HFF-Myc (cell line): ENCODE data around the gene LRRC42.
A peak's percentile ranks its signal among the peaks of the same experiment; 100 is the strongest.
"Not testable (repeated sequence)": the region's sequence is repeated elsewhere in the genome, so short reads cannot be mapped to it uniquely, and the experiment has no call there.

Experiments
- DNase-seq: peaks from one replicate; pipeline ENCODE4 v3.0.0-alpha.2; 2011; ENCODE audit warnings: low read depth; ENCODE audit errors: extremely low read depth
- H3K4me3 ChIP-seq: replicated peaks from 2 replicates; pipeline ENCODE4 v1.5.1; 2011; ENCODE audit warnings: low read depth, mild to moderate bottlenecking, control low read depth, low read length
- TF ChIP-seq, protein P1 (sequence below): IDR thresholded peaks from 2 replicates; pipeline ENCODE4 v1.5.1; 2012; ENCODE audit warnings: mild to moderate bottlenecking, low read depth, low read length, control low read depth; ENCODE audit errors: missing control alignments

Gene LRRC42

DNA sequence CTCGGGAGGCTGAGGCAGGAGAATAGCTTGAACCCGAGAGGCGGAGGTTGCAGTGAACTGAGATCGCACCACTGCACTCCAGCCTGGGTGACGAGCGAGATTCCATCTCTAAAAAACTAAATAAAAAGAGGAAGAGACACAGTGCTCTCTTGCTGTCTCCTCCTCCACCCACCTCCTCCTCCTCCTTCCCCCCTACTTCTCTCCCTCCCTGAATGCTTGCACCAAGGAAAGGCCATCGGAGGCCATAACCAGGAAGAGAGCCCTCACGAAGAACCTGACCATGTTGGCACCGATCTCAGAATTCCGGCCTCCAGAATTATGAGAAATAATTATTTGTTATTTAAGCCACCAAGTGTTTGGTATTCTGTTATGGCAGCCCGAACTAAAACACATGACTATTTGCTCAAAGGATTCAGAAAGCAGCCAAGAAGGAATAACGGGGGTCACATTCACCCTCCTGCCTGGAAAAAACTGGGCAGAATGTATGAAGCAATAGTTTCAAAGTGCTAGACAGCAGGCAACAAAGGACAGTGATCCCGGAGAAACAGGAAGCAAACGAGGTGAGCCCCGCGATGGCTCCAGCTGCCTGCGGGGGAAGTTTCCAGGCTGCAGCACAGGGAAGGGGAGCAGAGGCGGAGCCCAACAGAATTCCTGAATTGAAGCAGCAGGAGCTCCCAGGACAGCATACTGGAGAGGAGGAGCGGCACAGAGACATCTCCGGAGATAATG lies 36.0 kb downstream of the LRRC42 start:
- DNase-seq = peak; percentile 35
- TF ChIP-seq, protein P1, sequence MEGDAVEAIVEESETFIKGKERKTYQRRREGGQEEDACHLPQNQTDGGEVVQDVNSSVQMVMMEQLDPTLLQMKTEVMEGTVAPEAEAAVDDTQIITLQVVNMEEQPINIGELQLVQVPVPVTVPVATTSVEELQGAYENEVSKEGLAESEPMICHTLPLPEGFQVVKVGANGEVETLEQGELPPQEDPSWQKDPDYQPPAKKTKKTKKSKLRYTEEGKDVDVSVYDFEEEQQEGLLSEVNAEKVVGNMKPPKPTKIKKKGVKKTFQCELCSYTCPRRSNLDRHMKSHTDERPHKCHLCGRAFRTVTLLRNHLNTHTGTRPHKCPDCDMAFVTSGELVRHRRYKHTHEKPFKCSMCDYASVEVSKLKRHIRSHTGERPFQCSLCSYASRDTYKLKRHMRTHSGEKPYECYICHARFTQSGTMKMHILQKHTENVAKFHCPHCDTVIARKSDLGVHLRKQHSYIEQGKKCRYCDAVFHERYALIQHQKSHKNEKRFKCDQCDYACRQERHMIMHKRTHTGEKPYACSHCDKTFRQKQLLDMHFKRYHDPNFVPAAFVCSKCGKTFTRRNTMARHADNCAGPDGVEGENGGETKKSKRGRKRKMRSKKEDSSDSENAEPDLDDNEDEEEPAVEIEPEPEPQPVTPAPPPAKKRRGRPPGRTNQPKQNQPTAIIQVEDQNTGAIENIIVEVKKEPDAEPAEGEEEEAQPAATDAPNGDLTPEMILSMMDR = no peak
- H3K4me3 ChIP-seq = peak overlapping the region; percentile 25

DNA sequence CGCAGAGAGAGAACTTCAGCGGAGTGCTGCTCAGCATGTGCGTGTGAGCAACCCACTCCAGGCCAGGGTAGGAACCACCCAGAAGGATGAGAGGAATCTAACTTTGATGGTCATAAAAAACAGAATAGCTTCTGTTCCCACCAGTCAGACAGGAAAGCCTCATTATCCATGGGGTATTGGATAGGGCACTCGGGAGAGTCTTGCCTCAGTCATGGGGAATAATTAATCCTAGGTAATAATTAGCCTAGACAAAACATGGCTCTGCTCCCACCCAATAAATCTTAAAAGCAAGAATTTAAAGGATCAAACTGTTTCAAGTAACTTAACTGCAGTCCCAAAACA lies 36.6 kb downstream of the LRRC42 start:
- no peak for DNase-seq
- TF ChIP-seq, protein P1 = no peak
- H3K4me3 ChIP-seq = peak overlapping the region; percentile 25

DNA sequence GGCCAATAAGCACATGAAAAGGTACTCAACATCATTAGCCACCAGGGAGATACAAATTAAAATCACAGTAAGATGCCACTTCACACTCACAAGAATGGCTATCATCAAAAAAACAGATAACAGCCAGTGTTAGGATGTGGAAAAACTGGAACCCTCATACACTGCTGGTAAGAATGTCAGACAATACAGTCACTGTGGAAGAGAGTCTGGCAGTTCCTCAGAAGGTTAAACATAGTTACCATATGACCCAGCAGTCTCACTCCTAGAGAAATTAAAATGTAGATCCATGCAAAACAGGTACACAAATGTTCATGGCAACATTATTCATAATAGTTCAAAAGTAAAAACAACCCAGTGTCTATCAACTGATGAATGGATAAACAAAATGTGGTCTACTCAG lies 38.6 kb downstream of the LRRC42 start:
- H3K4me3 ChIP-seq = no peak overlapping the region
- TF ChIP-seq, protein P1 = no peak
- no peak for DNase-seq

DNA sequence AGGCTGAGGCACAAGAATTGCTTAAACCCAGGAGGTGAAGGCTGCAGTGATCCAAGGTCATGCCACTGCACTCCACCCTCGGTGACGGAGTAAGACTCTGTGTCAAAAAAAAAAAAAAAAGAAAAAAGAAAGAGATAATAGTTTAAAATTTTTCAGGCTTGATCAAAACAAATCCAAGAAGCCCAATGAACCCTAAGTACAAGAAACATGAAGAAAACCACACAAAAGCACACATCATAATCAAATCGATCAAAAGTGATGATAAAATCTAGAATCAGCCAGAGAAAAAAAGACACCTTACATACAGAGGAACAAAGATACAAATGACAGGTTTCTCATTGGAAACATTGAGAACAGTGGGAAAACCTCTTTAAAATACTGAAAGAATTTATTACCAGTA lies 40.3 kb downstream of the LRRC42 start:
- H3K4me3 ChIP-seq = no peak overlapping the region
- no peak for DNase-seq
- TF ChIP-seq, protein P1 = no peak

DNA sequence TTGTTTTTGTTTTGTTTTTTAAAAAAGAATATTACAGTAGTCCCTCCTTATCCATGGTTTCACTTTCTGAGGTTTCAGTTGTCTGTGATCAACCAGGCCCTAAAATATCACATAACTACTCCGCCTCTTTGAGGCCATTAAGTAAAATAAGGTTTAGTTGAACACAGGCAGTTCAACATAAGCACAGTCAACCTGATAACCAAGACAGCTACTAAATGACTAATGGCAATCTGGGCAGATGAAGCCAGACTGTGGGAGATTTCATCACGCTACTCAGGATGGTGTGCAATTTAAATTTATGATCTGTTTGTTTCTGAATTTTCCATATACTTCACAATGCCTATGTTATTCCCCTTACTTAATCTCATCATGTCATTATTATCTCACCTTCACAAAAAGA lies 41.7 kb downstream of the LRRC42 start:
- H3K4me3 ChIP-seq = no peak overlapping the region
- TF ChIP-seq, protein P1 = no peak
- DNase-seq = no peak

DNA sequence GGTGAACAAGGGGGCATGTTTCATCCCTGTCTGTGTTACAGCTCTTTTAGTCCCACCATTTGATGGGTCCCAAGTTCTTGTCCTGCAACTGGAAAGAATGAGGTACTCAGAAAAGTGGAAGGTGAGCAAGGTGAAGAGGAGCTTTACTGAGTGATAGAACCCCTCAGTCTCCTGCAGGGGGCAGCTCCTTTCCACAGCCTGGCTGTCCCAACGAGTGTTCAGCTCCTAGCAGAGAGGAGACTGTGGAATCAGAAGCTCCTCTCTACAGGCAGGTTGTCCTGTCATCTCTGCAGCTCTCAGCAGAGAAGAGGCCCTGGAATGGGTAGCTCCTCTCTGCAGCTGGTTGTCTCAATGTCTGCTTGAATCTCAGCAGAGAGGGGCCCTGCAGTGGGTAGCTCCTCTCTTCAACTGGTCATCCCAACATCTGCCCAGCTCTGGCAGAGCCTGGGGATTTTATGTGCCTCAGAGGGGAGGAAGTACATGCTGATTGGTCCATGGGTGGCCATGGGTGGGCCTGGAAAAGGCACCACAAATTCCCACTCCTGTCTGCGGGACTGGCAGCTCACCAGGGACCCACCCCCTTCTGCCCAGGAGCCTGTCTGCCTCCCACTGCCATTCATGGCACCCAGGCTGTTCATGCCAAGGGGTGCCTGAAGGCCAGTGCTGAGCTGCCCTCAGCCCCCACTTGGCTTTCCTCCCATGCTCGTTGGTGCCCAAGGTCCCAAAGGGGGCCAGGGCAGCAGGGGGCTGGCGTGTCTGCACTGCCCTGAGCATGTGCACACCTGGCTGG lies 46.1 kb downstream of the LRRC42 start:
- TF ChIP-seq, protein P1 = peak; percentile 39
- no peak for DNase-seq
- H3K4me3 ChIP-seq = no peak overlapping the region

DNA sequence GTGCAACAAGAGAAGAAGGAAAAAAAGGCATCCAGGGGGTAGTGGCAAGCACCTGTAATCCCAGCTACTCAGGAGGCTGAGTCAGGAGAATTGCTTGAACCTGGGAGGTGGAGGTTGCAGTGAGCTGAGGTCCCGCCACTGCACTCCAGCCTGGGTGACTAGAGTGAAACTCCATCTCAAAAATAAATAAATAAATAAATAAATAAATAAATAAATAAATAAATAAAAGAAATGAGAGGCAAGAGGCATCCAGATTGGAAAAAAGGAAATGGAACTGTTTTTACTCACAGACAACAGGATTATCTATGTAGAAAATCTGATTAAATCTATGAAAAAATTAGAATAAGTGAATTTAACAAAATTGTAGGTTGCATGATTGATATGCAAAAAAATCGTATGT lies 48.4 kb downstream of the LRRC42 start:
- DNase-seq, H3K4me3 ChIP-seq: not testable (repeated sequence)
